AG04449 (cell line): ENCODE data around the gene NEK2.
A peak's percentile ranks its signal among the peaks of the same experiment; 100 is the strongest.
"Not testable (repeated sequence)": the region's sequence is repeated elsewhere in the genome, so short reads cannot be mapped to it uniquely, and the experiment has no call there.

ENCODE experiments used
- CTCF ChIA-PET: fragments of 350-600 bp; formaldehyde crosslinking; extraction: SDS; loops from one replicate; lab custom pipeline; 2021; ENCODE audit warnings: antibody characterized with exemption; lab: Yijun Ruan, JAX
- POLR2A ChIA-PET: fragments of 400-600, 350-600 bp; formaldehyde crosslinking; extraction: SDS; loops from one replicate; lab custom pipeline; 2020; ENCODE audit warnings: antibody characterized with exemption, inconsistent platforms; lab: Yijun Ruan, JAX
- DNase-seq: peaks from one replicate; pipeline ENCODE4 v3.0.0-alpha.2; 2010; ENCODE audit warnings: low read depth, low spot score
- H3K4me3 ChIP-seq: 2 replicates; pipeline ENCODE4 v1.5.1; 2011; ENCODE audit warnings: low read depth, mild to moderate bottlenecking, control low read depth, low read length
- TF ChIP-seq, protein P1 (sequence below): IDR thresholded peaks from one replicate; pipeline ENCODE4 v1.5.1; 2011; ENCODE audit warnings: mild to moderate bottlenecking, moderate library complexity, low read length, control low read depth, inconsistent platforms; ENCODE audit not compliant: insufficient read depth; ENCODE audit errors: missing control alignments

Gene NEK2

DNA sequence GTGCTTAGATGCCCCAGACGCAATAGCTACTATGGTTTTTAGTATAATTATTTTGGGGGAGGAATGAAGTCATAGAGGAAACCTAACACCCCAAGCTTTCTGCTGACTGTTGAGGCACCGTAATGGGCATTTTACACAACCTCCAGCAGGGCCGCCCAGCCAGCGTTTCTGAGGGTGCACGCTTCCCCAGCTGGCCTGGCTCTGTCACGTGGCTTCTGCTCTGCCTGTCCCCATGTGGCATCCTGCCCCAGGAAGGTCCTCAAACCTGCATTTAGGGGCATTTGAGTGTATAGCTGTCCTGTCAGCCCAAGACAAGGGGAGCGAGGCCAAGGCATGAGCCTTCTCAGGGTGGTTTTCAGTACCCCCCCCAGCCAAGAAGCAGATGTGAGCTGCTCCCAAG is 10.4 kb upstream of the NEK2 start:
- H3K4me3 ChIP-seq: no peak overlapping the region
- DNase-seq: no peak
- TF ChIP-seq, protein P1, sequence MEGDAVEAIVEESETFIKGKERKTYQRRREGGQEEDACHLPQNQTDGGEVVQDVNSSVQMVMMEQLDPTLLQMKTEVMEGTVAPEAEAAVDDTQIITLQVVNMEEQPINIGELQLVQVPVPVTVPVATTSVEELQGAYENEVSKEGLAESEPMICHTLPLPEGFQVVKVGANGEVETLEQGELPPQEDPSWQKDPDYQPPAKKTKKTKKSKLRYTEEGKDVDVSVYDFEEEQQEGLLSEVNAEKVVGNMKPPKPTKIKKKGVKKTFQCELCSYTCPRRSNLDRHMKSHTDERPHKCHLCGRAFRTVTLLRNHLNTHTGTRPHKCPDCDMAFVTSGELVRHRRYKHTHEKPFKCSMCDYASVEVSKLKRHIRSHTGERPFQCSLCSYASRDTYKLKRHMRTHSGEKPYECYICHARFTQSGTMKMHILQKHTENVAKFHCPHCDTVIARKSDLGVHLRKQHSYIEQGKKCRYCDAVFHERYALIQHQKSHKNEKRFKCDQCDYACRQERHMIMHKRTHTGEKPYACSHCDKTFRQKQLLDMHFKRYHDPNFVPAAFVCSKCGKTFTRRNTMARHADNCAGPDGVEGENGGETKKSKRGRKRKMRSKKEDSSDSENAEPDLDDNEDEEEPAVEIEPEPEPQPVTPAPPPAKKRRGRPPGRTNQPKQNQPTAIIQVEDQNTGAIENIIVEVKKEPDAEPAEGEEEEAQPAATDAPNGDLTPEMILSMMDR: no peak
- ChIA-PET POLR2A (no interaction called here), CTCF (interaction anchor here (0.8 to 17.8 kb wide), 5 partner anchors 10 to 378 kb away, joined by 3 to 254 read pairs (median 7); partner anchors contain the start of genes DTL and INTS7)

DNA sequence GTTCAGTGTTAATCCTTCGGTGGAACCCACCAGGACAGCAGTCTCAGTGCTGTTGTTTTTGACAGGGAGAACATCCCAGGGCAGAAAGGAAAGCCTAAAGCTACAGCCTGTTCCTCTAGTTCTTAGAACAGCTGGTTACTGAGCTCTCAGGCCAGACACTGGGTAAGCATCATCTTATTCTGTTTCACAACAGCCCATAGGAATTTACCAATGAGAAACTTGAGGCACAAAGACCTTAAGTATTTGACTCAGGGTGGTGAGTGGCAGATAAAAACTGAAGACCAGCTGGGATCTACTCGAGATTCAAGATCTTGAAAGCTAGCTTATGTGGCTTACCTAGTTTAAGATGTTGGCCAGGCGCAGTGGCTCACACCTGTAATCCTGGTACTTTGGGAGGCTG is 9.4 kb upstream of the NEK2 start:
- POLR2A ChIA-PET: no interaction called here
- no peak overlapping the region for H3K4me3 ChIP-seq
- CTCF ChIA-PET: interaction anchor here (0.6 to 17.8 kb wide), 9 partner anchors 10 to 773 kb away, joined by 3 to 254 read pairs (median 5); partner anchors contain the start of genes DTL and INTS7
- peak; percentile 5 for DNase-seq
- TF ChIP-seq, protein P1: no peak

DNA sequence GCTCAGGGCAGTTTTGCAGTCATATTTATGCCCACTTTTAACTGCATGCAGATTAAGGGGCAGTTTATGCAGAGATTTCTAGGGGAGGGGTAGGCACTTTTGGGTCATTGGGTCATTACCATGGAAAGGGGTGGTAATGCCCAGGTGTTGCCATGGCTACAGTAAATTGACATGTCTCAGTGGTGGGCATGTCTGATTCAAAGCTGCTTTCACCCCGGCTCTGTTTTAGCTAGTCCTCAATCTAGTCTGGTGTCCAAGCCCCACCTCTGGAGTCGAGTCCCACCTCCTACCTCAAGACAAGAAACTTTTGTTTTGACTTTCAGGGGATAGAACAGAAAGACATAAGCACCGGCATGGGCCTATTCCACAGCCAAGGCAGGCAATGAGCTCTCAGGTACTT is 8.9 kb upstream of the NEK2 start:
- ChIA-PET POLR2A (no interaction called here), CTCF (interaction anchor here (0.6 to 17.8 kb wide), 9 partner anchors 10 to 773 kb away, joined by 3 to 254 read pairs (median 5); partner anchors contain the start of genes DTL and INTS7)
- TF ChIP-seq, protein P1: no peak
- no peak overlapping the region for H3K4me3 ChIP-seq
- DNase-seq: no peak

DNA sequence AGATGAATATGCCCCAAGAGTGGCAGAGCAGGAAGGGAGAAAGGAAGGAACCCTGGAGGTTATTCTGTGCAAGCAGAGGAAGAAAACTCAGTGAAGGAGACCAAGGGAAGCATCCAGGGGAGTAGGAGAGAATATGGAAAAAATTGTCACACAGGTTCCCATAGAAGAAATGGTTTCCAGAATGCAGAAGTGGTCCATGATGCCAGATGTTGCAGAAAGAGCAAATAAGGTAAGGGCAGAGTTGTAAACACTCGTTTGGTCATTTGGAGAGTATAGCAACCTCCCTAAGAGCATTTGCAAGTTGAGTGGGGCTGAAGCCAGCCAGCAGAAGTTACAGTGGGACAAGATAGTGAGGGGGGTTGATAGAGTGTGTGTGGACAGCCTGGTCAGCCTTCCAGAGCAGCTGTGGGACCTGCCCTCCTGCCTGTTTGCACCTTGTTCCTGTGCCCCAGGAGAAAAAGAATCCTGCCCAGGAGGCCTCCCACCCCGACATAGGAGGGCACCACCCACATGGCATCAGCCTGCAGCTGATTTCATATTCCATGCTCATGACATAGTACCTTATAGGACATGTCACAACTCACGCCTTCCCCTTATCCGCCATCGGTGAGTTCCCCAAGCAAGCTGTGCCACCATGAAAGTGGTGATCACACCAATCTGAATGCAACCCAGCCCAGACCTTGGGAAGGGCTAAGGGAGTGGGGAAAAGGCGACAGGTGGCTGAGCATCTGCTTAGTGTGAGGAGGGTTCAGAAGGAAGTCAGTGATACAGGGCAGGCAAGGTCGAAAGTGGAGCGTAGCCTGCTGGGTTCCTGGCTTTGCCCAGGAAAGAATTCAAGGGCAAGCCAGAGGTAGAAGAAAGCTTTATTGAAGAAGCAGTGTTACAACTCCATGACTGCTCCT is 8.2 kb upstream of the NEK2 start:
- TF ChIP-seq, protein P1: no peak
- CTCF ChIA-PET: interaction anchor here (0.7 to 17.8 kb wide), 9 partner anchors 9 to 772 kb away, joined by 3 to 254 read pairs (median 7); partner anchors contain the start of genes DTL and INTS7
- POLR2A ChIA-PET: no interaction called here
- H3K4me3 ChIP-seq: no peak overlapping the region
- no peak for DNase-seq

DNA sequence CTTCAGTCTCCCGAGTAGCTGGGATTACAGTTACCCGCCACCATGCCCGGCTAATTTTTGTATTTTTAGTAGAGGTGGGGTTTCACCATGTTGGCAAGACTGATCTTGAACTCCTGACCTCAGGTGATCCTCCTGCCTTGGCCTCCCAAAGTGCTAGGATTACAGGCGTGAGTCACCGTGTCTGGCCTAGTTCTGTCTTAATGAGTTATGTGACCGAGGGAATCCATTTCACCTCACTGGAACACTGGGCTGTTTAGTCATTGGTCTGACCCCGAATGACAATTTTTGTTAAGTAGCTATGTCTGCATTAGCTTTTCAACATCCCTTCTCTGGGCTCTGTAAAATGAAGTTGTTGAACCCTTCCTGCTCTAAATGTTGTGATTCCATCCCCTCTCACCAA is 6.8 kb upstream of the NEK2 start:
- H3K4me3 ChIP-seq, DNase-seq, POLR2A ChIA-PET: not testable (repeated sequence)
- CTCF ChIA-PET: interaction anchor here (0.7 to 17.8 kb wide), 11 partner anchors 9 to 773 kb away, joined by 3 to 254 read pairs (median 17); partner anchors contain the start of genes DTL and INTS7

DNA sequence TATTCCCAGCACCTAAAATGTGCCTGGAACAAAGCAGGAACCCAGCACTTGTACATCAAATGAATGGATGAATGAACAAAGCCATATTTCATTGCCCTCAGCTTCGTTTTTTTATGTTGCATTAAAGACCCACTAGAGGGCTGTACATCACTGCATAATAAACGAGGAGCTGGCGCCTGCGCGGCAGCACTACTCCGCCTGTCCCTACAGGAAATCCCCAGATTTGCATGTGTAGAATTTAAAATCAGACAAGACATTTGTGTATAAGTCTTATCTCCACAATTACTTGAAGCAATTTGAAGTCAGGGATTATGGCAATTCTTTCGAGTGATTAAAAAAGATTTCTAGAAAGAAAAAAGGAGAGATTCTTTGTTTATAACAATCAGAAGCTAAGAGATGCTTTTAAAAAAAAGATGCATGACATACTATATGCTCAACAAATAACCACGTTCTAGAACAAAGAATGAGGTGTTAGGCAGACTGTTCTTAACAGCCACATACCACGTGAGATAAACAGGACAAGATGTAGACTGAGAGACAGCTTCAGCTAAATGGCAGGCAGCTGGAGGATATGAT is 5.4 kb upstream of the NEK2 start:
- CTCF ChIA-PET: interaction anchor here (0.5 to 17.8 kb wide), 67 partner anchors 9 to 1259 kb away, joined by 3 to 254 read pairs (median 4); partner anchors contain the start of genes DTL and INTS7
- peak; percentile 57 for DNase-seq
- TF ChIP-seq, protein P1: peak; percentile 58
- POLR2A ChIA-PET: interaction anchor here (0.5 to 0.6 kb wide), 3 partner anchors 309 to 775 kb away, joined by 3 read pairs; partner anchors contain the start of gene INTS7
- no peak overlapping the region for H3K4me3 ChIP-seq
